ENCODE measurements around the gene NSMCE1.
A peak's percentile ranks its signal among the peaks of the same experiment; 100 is the strongest.
"Not testable (repeated sequence)": the region's sequence is repeated elsewhere in the genome, so short reads cannot be mapped to it uniquely, and the experiment has no call there.

The NSMCE1 gene

DNA sequence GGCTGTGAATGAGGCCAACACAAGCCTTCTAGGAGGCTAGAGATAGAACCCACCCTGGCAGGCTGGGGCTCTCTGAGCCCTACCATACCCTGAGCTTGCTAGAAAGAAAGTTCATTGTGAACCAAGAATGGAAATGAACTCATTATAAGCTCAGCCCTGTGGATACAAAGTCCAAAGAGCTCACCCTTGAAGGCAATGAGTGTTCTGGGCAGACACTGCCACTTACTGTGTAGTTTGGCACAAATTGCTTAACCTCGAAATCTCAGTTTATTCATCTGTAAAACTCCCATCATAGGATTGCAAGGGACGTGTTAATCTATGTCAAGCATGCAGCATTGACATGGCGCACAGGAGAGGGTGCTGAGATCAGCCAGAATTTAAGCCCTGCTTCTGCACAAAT, 59.8 kb downstream of the NSMCE1 start:
- no peak for FAIRE-seq

DNA sequence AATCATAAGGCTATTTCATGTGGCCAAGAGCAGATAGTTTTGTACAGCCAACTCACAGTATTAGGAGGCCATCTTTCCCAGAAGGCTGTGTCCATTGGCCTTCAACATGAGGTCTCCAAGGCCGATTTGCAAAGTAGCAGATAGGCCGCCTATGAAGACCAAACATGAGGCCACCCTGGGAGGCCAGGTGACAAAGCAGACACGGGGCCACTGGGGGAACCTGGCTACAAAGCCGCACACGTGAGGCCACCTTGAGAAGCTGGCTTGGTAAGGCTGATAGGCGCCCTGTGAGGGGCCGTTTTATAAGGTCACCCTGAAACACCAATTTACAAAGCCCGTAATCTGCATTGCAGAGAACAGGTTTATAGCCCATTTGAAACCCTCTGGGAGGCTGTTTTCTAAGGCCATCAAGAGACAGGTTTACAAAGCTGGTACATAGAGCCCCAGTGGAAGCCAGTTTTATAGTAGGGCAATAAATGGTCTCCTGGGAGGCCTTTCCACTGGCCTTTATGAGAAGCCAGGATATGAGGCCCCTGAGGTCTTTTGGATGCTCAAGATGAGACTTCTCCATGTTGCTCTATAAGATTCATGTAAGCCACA, 60.4 kb downstream of the NSMCE1 start:
- FAIRE-seq: no peak

DNA sequence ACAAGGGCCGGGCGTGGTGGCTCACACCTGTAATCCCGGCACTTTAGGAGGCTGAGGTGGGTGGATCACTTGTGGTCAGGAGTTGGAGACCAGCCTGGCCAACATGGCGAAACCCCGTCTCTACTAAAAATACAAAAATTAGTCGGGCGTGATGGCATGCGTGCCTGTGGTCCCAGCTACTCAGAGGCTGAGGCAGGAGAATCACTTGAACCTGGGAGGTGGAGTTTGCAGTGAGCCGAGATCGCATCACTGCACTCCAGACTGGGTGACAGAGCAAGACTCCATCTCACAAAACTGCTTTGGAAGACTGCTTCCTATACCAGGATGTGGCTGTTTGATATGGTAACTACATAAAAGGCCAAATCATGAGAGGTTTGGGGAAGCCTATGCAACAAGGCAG, 61.5 kb downstream of the NSMCE1 start:
- not testable (repeated sequence) for FAIRE-seq

DNA sequence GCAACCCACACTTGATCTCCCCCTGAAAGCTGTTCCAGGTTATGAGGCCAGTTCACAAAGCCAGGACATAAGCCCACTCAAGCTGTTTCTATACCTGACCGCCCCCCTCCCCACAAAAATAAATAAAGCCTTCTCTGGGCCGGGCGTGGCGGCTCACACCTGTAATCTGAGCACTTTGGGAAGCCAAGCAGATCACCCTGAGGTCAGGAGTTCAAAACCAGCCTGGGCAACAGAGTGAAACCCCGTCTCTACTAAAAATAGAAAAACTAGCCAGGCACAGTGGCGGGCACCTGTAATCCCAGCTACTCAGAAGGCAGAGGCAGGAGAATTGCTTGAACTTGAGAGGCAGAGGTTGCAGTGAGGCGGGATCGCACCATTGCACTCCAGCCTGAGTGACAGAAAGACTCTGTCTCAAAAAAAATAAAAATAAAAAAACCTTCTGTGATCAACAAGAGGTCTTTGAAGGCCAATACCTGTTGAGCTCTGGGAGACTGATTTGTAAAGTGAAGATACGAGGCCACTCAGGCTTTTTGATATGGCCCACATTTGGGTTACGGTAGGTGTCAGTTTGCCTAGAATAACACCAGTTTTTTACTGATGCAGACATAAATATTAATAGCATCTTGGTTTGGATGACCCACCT, 63.0 kb downstream of the NSMCE1 start:
- no peak for FAIRE-seq

DNA sequence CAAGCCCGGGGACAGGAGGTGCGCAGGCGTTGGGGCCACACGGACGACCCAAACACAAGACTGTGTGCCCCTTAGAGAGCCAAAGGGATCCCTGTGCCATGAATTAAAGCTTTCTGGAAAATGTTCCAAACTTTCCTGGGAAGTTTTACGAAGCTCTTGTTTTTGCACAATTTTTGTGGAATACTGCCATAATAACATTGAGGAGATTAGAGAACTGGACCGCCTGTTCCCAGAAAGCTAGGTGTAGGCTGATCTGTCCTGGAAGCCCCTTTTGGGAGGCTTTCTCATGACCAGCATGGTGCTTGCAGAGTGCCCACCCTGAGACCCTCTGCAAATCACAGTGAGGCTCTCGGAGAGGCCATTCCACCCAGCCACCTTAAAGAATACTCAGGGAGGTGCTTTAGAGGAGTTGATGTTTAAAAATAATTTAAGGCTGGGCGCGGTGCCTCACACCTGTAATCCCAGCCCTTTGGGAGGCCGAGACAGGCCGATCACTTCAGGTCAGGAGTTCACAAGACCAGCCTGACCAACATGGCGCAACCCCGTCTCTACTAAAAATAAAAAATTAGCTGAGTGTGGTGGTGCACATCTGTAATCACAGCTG, 64.2 kb downstream of the NSMCE1 start:
- no peak for FAIRE-seq

DNA sequence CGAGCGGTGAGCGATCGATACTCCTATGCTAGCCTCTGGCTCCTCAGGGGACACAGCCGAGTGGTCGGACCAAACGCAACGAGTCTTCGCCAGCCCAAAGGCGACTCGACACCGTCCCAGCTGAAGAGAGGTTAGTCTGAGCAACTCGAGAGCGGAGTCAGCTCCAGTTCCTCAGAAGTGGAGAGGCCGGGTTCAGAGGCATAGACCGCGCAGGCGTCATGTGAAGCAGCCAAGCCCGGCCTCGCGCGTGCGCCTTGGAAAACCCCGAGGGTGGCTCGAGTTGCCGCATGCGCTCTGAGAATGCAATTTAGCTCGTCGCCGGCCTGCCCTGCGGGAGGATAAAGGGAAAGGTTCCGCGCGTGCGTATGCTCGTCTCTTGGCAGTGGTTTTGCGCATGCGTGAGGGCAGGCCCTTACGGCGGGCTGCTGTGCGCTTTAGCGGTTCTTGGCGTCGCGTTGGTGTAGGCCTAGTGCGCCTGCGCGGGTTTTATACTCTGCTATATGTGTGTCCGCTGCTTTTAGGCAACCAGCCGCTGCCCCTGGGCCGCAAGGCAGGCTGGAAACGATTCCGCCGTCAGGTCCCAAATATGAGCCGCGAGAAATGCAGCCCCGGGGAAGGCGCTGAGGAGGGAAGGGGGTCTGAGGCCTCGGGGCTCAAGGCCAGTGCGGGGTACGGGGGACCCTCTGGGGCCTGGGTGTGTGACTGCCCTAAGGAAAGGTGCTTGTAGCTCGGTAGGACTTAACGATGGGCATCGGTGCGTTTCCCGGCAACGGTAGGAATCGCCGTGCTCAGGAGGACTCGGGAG, 64.9 kb downstream of the NSMCE1 start, which contains the start of gene KDM8:
Gene KDM8 (plus strand): TSS at position 20 of the 805 bp plus-strand sequence. CDS start 6,598 bp downstream, outside the sequence.
- FAIRE-seq: peak; percentile 96

DNA sequence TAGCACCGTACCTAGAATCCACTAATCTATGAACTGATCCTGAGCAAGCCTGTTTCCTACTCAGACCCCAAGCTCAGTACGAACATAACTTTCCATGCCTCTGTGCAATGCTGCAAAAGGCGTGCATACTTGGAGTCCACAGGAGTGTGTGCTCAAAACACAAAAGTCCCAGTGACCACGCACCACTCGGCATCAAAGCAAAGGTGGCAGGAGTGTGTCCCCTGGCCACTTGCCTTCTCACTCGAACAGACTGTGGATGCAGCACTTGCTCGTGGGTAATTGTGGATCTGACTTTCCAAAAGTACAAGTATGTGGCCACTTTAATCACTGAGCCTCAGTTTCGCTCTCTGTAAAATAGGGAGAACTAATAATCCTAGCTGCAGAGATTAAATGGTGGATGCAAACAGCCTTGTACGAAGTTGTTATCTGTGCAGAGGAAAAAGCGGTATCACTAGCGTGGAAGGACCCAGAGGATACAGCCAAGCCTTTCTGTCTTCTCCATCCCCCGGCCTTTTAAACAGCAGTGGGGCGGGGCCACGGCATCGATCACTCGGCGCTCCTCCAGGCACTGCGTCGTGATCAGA, 65.6 kb downstream of the NSMCE1 start:
- no peak for FAIRE-seq

DNA sequence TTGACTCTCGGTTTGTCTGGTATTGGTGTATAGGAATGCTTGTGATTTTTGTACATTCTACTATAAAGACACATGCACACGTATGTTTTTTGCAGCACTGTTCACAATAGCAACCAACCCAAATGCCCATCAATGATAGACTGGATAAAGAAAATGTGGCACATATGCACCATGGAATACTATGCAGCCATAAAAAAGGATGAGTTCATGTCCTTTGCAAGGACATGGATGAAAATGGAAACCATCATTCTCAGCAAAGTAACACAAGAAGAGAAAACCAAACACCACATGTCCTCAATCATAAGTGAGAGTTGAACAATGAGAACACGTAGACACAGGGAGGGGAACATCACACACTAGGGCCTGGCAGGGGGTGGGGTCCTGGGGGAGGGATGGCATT, 67.7 kb downstream of the NSMCE1 start:
- FAIRE-seq: not testable (repeated sequence)

DNA sequence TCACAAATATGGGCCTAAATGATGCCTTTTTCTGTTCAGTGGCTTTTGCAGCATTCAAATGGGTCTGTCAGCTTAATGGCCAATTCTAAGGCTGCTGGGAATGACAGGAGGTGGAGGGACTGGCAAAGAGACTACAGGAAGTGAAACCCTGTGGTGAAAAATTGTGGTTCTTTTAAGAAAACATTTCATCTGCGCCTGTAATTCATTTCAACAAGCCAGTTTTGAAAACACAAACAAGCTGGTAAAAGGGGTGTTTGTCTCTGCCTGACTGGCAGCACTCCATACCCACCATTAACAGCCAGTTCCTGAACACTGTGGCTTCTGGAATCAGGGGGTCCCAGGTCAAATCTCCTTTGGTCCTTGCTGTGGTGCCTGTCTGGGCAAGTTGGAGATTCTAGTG, 68.8 kb downstream of the NSMCE1 start:
- no peak for FAIRE-seq

DNA sequence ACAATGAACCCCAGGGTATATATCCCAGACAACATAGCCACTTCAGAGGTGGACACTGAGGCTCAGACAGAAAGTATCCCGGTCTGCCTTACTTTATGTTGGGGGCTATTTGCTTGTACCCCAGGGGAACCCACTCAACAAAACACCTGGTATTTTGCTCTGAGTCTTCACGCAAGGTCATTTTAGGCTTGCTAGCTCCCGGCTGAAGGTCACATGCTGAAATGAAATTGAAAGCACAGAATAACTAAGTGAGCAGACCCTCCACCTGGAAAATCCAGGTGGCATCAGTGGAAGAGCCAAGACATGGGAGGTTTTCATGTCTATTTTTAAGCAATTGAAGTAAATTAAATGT, 69.4 kb downstream of the NSMCE1 start:
- FAIRE-seq: no peak

DNA sequence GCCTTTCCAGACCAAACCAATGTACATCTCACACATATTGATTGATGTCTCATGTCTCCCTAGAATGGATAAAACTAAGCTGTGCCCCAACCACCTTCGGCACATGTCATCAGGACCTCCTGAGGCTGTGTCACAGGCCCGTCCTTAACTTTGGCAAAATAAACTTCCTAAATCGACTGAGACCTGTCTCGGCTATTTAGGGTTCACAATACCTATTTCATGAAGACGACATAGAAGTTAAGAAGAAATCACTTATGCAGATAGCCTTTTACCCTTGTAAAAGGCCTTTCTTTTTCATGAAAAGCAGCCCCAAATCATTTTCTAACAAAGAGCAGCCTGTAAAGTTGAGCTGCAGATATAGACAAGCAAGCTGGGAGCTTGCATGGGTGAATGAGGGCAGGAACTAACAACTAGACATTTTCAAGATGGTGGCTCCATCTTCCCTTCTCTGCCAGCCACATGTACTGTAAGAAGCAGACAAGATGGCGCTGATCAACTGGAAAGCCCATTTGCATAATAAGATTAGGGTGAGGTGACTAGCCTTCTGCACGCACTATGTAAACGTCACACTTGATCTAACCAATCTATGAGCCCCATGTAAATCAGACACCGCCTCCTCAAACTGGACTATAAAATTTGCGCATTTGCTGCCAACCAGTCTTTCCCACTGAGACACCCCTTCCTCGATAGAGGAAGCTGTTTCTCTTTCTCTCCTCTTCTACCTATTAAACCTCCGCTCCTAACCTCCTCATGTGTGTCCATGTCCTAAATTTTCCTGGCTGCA, 69.9 kb downstream of the NSMCE1 start:
- FAIRE-seq: no peak

DNA sequence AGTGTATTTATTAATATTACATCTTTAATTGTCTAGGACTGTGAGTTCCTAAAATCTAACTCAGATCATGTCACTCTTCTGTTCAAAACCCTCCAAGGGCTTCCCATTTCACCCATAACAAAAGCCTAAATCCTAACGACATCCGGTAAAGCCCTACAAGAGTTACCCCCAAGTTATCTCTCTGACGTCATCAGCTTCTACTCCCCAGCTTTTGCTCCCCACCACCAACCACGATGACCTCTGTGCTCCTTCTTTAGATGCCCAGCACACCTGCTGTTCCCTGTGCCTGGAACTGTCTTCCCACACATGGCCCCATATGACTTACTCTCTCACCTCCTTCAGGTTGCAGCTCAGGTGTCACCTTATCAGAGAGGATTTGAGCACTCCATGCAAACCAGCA, 71.6 kb downstream of the NSMCE1 start:
- FAIRE-seq: no peak

DNA sequence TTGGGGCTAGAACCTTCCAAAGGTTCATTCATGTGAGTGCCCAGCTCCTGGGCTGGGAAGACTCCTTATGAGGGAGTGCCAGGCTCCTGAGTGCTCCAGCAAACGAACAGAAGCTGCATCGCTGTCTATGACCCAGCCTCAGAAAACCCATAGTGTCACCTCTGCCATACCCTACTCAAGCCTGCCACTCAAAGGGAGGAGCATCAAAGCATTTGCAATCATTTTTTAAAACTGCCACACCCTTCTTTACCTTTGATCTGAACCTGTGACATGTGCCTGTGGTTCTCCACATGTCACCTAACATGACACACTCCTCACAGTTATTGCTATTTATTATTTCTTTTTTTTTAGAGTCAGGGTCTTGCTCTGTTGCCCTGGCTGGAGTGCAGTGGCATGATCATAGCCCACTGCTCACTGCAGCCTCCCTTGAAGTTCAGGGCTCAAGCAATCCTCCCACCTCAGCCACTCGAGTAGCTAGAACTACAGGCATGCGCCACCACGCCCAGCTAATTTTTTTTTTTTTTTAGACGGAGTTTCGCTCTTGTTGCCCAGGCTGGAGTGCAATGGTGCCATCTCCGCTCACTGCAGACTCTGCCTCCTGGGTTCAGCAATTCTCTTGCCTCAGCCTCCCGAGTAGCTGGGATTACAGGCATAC, 72.5 kb downstream of the NSMCE1 start:
- no peak for FAIRE-seq

DNA sequence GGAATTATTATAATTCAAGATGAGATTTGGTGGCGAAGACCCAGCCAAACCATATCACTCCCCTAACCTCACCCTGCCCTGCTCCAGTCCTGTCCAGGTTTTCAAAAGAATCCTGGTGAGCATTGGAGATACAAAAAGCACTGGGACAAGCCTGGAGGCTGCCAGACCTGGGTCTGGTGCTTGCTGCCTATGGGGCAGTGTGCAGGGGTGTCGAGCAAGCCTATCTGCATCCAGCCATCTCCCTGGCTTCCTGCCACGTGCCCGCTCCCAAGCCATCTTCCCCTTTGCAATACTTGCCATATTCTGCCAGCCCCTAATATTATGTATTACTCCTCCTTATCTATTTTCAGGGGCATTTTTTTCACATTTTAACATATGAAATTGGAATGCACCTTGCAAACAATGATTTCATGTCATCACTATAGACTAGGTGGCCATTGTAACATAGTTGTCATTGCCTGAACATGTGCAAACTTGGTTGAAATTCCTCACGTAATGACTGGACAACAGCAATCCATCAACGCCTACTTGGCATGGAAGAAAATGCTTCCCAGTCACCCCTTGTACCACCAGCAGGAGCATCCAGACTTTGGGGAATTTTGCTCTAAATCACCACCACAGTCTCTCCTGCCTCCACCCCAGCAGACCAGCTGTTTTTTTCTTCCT, 73.4 kb downstream of the NSMCE1 start:
- no peak for FAIRE-seq

DNA sequence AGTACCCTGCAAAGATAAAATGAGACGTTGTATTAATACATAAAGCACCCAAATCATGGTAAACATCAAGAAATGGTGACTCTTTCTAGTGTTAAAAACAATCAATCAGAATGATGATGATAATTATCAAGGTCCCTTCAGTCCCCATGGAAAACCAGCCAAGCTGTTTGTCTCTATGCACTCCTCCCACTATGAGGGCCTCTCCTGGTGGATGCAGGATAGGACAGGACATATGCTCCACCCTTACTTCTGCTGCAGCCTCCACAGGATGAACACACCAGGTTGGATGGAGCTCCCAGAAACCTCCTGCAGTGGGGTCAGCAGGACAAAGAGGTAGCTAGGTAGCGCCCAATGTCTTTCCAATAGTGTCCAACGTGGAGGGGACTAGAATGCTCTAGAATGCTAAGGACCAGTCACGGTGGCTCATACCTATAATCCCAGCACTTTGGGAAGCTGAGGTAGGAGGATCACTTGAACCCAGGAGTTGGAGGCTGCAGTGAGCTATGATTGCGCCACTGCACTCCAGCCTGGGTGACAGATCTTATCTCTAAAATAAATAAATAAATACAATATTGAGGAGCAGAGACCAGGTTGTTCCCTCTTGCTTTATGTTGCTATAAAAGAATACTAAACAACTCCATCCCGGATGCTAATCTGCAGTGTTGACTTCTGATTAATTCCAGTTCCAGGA, 75.1 kb downstream of the NSMCE1 start:
- no peak for FAIRE-seq

DNA sequence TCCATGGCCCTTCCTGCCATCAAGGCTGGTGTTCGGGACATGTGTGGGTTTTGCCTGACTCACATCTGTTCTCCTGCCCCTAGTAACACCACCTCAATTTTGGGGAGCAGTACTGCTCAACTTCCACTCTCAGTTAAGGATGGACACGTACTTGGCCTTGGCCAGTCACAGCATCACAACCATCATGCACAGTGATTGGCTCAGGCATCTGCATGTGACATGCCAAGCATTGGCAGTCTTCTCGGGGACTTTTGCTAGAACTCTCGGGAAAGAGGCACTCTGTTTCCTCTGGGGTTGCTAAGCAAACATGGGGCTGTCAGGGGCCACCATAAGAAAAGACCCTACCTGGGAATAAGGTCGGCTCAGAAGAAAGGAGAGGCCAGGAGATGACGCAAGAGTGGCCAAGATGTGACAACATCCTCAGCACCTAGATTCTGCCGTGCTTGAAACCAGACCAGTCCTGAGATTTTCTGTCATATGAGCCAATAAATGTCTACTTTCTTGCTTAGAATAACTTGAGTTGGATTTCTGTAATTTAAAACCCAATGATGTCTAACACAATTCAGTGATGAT, 77.1 kb downstream of the NSMCE1 start:
- FAIRE-seq: no peak

DNA sequence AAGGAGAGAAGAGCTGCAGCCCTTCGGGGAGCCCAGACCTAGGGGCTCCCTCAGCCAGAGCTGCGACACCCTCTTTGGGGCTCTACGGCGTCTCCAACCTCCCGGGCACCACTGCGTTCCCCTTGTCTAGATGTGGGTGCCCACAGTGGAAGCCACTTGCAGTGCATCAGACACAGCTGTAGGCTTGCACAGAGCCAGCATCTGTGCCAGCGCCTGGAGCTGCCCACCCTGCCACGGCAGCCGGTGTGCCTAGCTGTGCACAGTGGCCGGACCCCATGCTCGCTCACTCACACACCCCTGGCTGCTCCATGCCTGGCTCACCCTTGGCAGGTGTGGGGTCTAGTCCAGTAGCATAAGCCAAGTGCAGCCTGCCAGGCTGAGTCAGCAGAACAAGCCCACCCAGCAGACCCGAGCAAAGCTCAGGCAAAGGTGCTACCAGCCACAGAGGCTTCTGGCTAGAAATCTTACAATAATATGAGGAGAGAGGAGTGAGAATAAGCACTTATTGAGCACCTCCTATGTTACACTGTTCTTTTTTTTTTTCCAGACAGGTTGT, 78.2 kb downstream of the NSMCE1 start:
- no peak for FAIRE-seq

DNA sequence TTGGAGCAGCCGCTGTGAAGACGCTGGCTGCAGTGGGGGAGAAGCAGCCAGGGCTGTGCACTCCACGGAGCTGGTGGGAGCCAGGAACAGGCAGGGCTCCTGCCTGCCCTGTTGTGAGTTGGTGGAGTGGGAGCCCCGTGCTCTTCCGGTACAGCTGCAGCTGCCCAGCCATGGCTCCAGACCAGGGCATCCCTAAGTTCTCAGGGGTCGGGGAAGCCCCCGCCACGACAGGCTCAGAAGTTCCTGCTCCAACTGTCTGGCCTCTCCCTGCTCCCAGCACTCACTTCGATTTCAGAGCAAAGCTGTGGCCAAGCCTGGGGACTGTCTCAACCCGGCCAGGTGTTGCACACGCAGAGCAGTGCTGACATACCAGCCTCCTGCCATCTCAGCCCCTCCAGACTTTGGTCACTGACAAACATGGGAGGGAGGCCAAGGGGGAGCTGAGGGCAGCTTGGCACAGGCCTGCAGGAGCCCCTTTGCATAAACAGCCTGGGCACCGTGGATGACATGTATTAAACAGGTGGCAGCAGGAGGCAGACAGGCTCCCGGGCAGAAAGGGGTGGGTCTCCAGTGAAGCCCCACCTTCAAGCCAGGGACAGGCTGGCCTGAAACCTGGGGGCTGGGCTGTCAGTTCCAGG, 79.1 kb downstream of the NSMCE1 start:
- FAIRE-seq: no peak

DNA sequence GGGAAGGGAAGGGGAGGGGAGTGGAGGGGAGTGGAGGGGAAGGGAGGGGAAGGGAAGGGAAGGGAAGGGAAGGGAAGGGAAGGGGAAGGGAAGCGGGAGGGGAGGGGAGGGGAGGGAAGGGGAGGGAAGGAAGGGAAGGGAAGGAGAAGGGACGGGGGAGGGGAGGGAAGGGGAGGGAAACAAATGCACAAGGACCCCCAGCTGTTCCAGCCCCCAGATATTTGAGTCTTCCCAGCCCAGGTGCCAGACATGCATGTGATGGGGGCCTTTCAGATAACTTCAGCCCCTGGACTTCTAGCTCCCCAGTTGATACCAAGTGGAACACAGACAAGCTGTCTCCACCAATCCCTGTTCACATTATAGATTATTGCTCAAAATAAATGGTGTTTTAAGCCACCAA, 79.9 kb downstream of the NSMCE1 start:
- FAIRE-seq: no peak

DNA sequence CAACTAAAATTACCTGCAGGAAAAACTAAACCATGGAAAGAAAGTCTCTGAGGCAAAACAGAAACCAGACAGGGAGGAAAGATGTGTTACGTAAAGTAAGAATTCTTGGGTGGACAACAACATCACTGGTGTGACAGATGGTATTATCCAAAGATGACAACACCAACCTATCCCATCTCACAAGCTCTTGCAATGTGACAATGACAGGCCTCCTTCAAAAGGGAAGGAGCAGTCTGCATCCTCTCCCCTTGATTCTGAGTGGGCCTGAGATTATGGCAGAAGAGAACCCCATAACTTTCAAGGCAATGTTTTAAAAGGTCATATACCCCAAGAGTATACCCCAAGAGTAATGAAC, 82.8 kb downstream of the NSMCE1 start:
- FAIRE-seq: no peak

Data from A204.1 (cell line).